ENCODE measurements around the gene SIGLEC6. TPM values are rescaled to one million over a fixed set of nuclear protein-coding genes. Genes with fewer than 3 reads are reported as not detected.
A peak's percentile ranks its signal among the peaks of the same experiment; 100 is the strongest.

Gene SIGLEC6
- total RNA-seq, 4 donors from 2014 or later: 0.47 to 3.4 TPM; not detected in 2

DNA sequence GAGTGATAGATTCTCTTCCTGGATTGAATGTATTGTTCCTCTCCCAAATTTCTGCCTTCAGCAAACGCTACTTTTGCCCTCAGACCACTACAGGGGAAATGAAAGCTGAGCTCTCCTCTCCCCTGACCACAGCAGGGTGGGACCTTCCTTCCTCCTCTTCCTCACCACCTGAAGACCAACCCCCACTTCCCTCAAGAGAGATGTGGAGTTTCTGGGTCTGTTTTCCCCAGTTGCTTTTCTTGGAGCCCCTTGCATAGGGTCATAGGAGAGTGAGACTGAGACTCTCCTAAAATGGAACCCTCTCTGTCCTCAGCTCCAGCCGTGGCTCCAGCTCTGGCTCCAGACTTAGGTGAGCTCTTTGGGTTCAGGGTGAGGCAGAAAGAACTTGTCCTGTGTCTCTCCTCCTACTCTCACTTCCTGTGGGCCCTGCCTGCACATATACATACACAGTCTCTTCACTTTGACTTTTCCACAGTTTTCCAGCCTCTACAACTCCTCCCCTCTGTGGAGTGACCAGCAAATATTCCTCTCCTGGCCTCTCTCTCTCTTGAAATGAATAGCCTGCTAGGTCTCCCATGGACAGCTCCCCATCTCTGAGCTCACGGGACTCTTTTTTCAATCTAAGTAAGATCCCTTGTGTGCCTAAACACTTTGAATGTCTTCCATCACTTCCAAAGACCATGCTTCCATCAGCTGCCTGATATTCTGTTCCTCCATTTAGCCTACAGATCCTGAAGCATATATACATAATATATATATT is 20.4 kb upstream of the SIGLEC6 start:
- no peak overlapping the region for H3K4me3 ChIP-seq (ENCODE audit: low read depth, poor library complexity, severe bottlenecking)
- no peak for DNase-seq (ENCODE audit: low spot score in 2 of 2)
- intact Hi-C loops (cut with DNase I; ENCODE audit: low total_unique reads): no loop called here
- TF ChIP-seq, protein P1, sequence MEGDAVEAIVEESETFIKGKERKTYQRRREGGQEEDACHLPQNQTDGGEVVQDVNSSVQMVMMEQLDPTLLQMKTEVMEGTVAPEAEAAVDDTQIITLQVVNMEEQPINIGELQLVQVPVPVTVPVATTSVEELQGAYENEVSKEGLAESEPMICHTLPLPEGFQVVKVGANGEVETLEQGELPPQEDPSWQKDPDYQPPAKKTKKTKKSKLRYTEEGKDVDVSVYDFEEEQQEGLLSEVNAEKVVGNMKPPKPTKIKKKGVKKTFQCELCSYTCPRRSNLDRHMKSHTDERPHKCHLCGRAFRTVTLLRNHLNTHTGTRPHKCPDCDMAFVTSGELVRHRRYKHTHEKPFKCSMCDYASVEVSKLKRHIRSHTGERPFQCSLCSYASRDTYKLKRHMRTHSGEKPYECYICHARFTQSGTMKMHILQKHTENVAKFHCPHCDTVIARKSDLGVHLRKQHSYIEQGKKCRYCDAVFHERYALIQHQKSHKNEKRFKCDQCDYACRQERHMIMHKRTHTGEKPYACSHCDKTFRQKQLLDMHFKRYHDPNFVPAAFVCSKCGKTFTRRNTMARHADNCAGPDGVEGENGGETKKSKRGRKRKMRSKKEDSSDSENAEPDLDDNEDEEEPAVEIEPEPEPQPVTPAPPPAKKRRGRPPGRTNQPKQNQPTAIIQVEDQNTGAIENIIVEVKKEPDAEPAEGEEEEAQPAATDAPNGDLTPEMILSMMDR (IDR thresholded peaks at IDR 0.05): no peak
- TF ChIP-seq POLR2A (IDR thresholded peaks at IDR 0.05): no peak
- 41 to 53% methylated on average over 3 of the region's 3 CpGs for WGBS, 2 donors

DNA sequence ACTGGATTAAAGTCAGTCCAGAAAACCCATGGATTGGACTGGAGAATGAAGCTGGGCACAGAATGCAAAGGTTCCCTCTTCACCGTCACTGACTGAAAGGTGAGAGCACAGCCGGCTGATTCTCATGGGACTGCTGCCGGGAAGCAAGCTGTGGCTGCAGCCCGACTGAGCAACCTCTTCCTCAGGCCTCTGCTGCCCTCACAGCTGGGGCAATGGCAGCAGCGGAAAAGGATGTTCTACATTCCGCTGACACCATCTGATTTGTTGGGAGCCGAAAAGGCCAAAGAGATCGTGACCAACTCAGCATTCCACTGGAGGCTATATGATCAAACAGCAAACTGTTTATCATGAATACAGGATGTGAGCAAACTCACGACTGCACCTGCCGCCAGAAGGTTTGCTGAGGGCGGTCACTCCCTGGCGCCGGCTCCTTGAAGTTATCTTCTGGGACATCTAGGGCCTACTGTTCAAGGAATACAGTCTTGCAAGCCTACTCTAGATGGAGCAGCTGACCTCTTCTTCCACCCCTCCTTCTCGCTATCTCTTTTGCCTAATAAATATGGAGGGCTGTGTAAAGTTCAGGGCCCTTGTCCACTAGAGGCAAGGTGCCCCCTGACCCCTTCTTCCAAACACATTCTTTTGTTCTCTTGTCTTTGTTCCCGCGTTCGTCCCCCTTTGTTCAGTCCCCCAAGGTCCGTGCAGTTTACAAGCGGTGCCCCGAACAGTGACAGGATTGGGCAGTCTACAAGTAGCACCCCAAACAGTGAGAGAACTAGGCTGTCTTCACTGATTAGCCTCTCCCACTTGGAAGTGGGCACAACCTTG is 19.6 kb upstream of the SIGLEC6 start:
- DNase-seq (ENCODE audit: low spot score in 2 of 2): peak in 1 of 2 donors; percentile 50
- no peak overlapping the region for H3K4me3 ChIP-seq (ENCODE audit: low read depth, poor library complexity, severe bottlenecking)
- 84 to 85% methylated on average over 20 of the region's 20 CpGs for WGBS, 2 donors

DNA sequence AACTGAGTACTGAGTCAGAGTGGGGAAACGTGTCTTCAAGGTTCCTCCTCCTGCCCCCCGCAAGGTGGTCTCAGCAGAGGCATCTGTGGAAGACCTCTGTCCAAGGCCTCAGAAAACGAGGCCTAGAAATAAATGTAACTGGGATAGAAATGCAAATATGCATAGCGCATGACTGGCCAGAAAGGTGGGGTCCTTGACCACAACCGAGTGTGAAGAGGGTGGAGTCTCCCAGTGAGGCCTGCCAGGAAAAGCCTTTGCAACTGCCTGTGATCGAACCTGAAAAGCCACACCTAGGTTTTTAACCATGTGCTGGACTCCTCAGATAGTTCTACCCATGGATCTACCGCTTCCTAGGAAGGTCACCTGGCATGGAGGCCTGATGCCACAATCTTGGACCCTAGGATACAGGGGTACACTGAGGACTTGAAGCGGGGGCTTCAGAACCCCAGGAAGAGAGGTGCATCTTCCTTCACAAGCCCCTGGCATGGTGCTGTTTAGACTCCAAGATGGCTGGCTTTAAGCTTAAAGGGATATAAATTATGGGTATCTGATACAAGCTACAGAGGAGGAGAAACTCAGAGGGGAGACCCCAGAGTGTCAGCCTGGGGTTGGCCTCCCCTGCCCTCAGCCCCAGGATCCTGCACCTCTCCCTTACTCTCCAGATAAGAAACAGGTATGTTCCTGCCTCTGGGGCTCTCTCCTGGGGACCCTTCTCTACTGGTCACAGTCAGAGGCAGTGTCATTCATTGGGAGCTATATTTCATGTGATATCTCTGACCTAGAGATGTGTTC is 18.3 kb upstream of the SIGLEC6 start:
- DNase-seq (ENCODE audit: low spot score in 2 of 2): peak in 1 of 2 donors; percentile 39
- intact Hi-C loops (cut with DNase I; ENCODE audit: low total_unique reads): no loop called here

More for the DNA sequence above, 19.6 kb upstream of the SIGLEC6 start:
- no peak for TF ChIP-seq POLR2A (IDR thresholded peaks at IDR 0.05)
- TF ChIP-seq, protein P1 (IDR thresholded peaks at IDR 0.05): no peak
- intact Hi-C loops (cut with DNase I; ENCODE audit: low total_unique reads): no loop called here

DNA sequence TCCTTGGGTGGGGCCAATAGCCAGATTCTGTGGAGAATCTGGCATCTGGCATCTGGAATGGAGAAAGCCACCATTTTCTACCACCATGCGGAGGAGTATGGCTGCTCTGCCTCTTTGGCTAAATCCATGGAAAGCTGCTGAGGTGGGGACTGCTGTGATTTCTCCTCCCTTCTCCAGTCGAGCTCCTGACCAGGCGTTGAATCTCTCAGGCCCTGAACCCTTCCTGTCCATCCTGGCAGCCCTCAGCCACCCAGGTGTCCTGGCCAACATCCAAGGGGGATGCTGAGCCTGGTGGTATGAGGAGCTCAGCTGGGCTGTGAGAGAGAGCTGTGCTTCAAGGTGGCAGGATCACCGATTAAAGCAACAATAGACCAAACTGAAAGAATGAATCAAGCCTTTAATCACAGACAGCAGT is 17.4 kb upstream of the SIGLEC6 start:
- 75 to 78% methylated on average over 4 of the region's 4 CpGs for WGBS, 2 donors
- intact Hi-C loops (cut with DNase I; ENCODE audit: low total_unique reads): no loop called here
- TF ChIP-seq, protein P1 (IDR thresholded peaks at IDR 0.05): no peak
- TF ChIP-seq POLR2A (IDR thresholded peaks at IDR 0.05): no peak
- H3K4me3 ChIP-seq (ENCODE audit: low read depth, poor library complexity, severe bottlenecking): no peak overlapping the region
- peak in 1 of 2 donors; percentile 50 for DNase-seq (ENCODE audit: low spot score in 2 of 2)

More for the DNA sequence above, 18.3 kb upstream of the SIGLEC6 start:
- 55 to 61% methylated on average over 8 of the region's 8 CpGs for WGBS, 2 donors
- TF ChIP-seq POLR2A (IDR thresholded peaks at IDR 0.05): no peak
- TF ChIP-seq, protein P1 (IDR thresholded peaks at IDR 0.05): no peak
- H3K4me3 ChIP-seq (ENCODE audit: low read depth, poor library complexity, severe bottlenecking): no peak overlapping the region

DNA sequence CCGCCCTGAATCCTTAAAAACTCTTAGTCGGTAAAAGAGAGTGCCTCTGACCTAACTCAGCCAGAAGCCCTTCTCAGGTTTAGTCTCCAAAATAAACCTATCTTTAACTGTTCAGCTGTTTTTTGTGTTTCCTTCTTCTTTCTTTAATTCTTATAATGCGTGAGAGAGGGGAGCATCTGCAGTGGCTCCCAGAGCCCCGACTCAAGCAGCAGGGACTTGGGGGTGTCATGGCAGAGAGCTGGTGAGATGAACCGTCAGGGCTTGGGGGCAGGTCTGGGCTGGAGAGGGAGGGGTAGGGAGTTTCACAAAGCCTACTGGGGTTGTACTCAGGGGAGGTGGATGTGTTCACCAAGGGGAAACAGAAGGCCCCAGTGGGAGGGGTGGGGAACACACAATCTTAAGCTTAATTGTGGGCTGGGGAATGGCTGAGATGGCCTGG is 16.8 kb upstream of the SIGLEC6 start:
- H3K4me3 ChIP-seq (ENCODE audit: low read depth, poor library complexity, severe bottlenecking): no peak overlapping the region
- no peak for TF ChIP-seq POLR2A (IDR thresholded peaks at IDR 0.05)
- TF ChIP-seq, protein P1 (IDR thresholded peaks at IDR 0.05): no peak
- DNase-seq (ENCODE audit: low spot score in 2 of 2): peak in 1 of 2 donors; percentile 36
- intact Hi-C loops (cut with DNase I; ENCODE audit: low total_unique reads): no loop called here
- WGBS, 2 donors: 76 to 77% methylated on average over 5 of the region's 5 CpGs

Measured in lower leg skin (tissue), 4 donors.